Stimulated activated CD8-positive, alpha-beta memory T cell treated with anti-CD3 and anti-CD28 coated beads, Interleukin-4, amount 100 ng/mL, for 24 hours (primary cell): ENCODE results near the gene TCF25.

Source experiments
- DNase-seq: peaks from one replicate; pipeline ENCODE4 v3.0.0-alpha.2; 2020; ENCODE audit warnings: low read depth

The TCF25 gene

GRCh38 chr16:89880477-89881367 lies 7.3 kb downstream of the TCF25 start:
- no peak for DNase-seq

GRCh38 chr16:89881368-89881730 lies 8.0 kb downstream of the TCF25 start:
- DNase-seq = no peak

DNA sequence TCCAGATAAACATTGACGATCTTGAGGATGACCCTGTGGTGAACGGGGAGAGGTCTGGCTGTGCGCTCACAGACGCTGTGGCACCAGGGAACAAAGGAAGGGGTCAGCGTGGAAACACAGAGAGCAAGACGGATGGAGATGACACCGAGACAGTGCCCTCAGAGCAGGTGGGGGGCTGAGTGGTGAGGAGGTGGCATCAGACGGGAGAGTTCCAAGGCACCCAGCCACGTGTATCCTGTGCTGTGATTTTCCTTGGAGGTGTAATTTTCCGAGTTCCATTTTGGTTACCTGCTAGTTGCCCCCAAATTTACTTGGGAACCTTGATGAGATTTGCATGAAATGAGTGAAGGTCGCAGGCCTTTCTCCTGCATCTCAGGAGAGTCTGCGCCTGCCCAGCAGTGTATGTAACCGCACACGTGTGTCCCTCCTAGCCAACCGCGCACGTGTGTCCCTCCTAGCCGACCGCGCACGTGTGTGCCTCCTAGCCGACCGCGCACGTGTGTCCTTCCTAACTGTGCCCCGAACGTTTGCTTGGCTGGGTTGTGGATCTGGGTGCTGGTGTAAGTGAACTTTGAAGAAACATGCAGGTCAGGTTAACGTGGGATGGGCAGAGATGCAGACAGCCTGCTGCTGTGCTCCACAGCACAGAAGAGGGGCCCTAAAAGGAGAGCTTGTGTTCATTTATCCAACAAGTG lies 10.1 kb downstream of the TCF25 start:
- no peak for DNase-seq

GRCh38 chr16:89884041-89884421 lies 10.6 kb downstream of the TCF25 start:
- no peak for DNase-seq

DNA sequence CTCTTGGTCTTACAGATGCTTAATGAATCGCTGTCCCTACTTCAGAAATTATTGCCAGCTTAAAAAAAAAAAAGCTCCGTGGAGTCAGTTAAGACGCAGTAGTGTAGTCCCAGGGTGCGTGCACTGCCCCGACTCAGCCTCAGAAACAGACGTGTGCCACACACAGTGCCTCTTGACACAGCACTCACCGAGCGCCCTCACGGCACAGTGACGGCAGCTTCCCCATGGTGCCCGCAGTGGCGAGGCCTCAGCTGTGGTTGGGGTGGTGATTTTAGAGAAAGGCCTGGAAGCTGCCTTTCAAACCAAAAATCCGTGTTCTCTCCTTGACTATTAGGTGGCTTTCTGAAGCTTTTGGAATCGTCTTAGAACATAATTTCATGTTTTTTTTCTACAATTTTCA lies 13.9 kb downstream of the TCF25 start:
- no peak for DNase-seq

DNA sequence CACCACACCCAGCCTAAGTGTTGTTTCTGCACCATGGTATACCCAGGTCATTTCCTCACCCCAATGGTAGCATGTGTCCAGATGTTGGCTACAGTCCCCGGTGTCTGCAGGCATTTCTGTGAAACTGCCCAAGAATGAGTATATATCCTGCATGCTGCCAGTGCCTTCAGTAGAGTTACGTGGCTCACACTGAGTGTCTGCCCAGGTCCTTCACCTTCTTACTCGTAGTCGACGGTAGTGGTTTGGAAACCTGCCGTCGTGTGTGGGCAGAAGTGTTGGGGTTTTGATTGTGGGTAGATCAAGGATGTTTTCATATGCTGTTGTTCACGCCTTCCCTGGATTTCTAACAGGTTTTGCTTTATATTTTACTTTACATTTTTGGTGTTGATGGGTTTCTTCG lies 16.8 kb downstream of the TCF25 start:
- DNase-seq = peak; percentile 24

GRCh38 chr16:89890886-89891657 lies 17.7 kb downstream of the TCF25 start:
- no peak for DNase-seq

DNA sequence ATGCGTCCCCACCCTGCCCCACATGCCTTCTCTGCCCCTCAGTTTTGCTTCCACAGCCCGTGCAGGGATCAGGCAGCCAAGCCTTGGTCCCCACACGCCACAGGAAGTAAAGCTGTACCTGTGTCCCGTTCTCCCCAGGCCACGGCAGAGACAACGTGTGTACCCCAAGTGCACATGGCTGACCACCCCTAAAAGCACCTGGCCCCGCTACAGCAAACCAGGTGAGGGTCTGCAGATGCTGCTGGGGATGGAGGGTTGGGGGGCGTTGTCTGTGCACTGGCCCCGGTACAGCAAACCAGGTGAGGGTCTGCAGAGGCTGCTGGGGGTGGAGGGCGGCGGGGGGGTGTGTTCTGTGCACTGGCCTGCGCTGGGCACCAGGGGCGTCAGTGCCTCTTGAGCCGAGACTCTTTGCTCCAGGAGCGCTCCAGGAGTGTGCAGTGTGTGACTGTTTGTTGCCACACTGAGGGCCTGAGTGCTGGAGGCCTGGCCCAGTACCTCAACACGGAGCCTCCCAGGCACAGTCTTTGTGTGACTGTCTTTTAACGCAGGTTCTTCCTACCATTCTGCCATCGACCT lies 18.8 kb downstream of the TCF25 start:
- DNase-seq = no peak

DNA sequence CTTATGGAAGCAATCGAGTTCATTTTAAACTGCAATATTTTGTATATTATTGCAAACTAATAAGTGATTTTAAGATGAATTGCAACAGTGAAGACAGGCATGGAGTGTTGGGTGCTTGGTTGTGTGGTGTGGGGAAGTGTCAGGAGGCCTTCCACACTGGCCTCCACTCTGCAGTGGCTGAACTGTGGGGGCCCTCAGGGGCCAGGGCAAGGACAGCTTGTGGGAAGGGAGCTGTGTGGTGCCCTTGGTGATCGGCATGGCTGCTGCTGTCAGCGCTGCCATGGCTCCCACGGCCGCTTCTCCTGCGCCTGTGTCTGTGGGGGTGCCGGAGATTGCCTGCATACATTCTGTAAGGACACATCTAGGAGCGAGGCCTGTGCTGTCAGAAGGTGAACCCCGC lies 19.2 kb downstream of the TCF25 start:
- DNase-seq = no peak

GRCh38 chr16:89893642-89894548 lies 20.5 kb downstream of the TCF25 start:
- DNase-seq = no peak

DNA sequence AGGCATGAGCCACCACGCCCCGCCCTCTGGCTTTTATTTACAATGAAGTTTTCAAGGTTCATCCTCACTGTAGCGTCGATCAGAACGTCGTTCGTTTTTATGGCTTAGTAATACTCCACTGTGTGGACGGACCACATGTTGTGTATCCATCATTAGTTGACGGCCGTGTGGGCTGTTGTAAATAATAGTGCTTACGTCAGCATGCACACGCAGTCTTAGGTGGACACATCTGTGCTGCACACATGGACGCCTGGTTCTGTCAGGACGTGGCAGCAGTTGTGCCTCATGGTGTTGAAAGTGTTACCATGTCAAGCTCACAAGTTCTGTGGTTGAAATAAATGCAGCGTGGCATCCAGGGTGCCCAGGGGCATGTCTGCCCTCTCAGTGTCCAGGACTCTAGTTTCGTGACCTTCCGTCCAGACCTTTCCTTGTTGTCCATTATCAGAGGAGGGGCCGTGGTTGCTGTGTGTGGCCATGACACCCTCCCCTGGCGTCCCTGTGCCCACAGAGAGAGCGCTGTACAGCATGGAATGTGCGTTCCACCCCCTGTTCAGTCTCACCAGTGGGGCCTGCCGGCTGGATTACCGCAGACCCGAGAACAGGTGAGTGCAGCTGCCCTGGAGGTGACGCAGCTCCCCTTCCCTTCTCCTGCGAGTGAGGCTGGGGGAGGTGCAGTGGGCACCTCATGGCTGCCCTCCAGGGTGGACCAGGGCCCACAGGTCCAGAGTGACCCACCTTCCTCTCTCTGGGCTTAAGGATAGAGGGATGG lies 22.3 kb downstream of the TCF25 start:
- DNase-seq = no peak

- no peak for DNase-seq
These were observed 23.8 kb downstream of the TCF25 start for GRCh38 chr16:89897204-89897603.

DNA sequence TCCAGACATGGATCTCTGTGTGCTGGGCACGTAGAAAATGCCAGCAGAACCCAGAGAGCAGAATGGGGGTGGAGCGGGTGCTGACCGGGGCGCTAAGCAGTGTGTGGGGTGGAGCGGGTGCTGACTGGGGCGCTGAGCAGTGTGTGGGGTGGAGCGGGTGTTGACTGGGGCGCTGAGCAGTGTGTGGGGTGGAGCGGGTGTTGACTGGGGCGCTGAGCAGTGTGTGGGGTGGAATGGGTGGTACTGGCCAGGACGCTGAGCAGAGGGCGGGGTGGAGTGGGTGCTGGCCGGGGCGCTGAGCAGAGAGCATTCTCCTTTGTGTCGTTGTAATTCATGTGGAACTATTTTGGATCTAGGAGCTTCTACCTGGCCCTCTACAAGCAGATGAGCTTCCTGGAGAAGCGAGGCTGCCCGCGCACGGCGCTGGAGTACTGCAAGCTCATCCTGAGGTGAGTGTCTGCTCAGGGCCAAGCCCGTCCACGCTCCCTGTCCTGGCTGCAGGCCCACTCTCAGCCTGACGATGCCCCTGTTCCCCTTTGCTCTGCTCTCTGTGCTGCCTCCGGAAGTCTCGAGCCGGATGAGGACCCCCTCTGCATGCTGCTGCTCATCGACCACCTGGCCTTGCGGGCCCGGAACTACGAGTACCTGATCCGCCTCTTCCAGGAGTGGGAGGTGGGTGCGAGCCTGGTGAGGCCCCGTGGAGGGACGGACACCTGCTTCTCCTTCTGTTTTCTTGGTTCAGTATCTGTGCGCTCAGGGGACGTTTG lies 25.0 kb downstream of the TCF25 start:
- DNase-seq = no peak

DNA sequence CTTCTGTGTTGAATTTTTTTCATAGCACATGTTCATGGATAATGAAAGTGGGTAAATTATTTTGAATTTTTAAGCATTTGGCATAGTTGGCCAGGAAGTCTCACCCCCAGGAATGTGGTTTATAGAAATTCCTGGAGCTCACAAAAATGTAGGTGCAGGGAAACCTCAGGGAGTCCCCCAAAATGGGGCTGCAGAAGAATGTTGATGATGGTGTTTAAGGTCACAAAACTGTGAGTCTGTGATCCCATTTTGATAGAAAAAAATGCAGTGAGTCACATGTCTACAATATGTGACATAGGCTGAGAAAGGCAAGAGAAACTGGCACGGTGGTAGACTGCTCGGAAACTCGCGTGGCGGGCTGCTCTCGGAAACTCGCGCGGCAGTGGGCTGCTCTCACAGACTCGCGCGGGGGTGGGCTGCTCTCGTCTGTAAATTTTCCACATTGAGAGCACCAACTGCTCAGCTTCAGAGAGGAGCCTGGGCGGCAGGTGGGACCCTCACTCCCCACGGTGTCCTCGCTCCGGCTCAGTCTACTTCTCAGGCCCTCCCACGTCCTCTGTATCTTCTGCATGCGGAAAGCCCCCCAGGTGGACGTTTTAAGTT lies 26.6 kb downstream of the TCF25 start:
- DNase-seq = no peak

DNA sequence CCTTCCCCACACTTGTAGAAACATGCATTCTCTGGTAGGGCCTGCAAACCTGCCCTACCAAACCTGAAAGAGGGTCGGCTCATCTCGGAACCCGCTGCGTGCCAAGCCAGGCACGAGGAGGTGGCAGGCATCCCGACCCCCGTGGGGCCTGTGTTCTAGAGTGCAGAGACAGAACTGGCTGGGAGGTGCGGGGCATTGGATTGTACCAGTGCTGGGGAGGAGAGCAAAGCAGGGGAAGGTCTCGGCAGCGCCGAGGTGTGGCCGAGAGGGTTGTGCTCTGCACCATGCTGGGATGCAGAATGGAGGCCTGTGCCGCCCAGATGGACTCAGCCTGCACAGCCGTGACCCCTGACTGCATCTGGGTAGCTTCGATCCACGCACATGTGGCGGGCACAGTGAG lies 27.5 kb downstream of the TCF25 start:
- no peak for DNase-seq

DNA sequence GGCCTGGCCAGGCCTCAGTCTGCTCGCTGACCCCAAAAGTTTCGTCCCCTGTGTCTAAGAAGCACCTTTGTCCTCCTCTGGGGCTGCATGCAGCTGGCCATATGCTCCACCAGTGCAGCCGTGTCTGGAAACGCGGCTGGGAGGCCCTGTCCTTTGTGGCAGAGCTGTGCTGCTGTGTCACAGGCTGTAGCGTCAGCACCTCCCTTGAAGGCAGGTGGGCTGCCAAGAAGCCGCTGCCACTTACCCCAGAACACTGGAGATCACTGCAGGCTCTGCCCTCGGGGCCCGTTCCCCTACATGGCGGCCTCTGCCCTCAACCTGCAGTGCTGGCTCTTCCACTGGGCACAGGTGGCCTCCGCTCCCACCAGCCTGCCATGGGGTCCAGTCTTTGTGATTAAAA lies 29.6 kb downstream of the TCF25 start:
- DNase-seq = no peak

- DNase-seq = no peak
These were observed 30.6 kb downstream of the TCF25 start for GRCh38 chr16:89903908-89904515.

DNA sequence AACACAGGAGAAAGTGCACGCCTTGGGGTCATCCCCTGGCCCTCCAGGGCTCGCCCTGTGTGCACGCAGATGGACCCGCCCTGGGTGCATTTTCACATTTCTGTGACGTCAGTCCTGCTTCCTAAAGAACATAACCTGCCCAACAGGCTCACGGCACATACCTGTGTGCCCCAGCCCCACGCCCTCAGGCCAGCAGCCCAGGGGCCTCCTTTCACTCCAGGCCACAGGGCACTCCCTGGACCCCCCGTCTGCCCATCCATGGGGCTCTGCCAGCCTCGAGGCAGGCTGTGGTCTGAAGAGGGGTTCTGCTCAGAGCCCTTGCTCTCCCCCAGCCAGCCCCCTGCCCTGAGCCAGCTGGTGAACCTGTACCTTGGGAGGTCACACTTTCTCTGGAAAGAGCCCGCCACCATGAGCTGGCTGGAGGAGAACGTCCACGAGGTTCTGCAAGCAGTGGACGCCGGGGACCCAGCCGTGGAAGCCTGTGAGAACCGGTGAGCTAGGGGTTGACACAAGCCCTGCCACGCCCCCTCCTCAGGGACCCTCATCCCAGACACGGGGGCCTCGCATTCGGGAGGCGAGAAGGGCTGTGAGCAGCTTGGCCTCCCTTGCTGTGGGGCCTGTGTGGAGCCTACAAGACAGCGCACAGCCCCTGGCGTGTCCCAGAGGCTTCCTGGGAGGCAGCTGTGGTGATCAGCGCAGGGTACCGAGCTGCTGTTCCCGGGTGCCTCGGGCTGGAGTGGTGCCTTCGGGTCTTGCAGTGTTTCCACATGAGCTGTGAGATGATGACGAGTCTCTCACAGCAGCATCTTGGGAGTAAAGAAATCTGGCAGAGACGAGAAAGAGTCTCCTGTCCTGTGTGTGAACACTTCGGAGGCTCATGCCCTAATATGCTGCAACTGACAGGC lies 31.5 kb downstream of the TCF25 start:
- DNase-seq = no peak
